Ishikawa (cell line): ENCODE data around the gene SLC7A1.

Experiments
- CEBPB ChIP-seq: IDR thresholded peaks from 2 replicates; pipeline ENCODE4 v1.6.1; 2012
- CREB1 ChIP-seq: IDR thresholded peaks from 2 replicates; pipeline ENCODE4 v1.6.1; 2012; ENCODE audit warnings: low read depth
- EGR1 ChIP-seq: IDR thresholded peaks from 2 replicates; pipeline ENCODE4 v1.6.1; 2012
- EP300 ChIP-seq: IDR thresholded peaks from 2 replicates; pipeline ENCODE4 v1.6.1; 2012; ENCODE audit warnings: borderline replicate concordance
- FOXM1 ChIP-seq: IDR thresholded peaks from 2 replicates; pipeline ENCODE4 v1.6.1; 2012; ENCODE audit warnings: low read depth, borderline replicate concordance
- MAX ChIP-seq: IDR thresholded peaks from 2 replicates; pipeline ENCODE4 v1.6.1; 2012
- NFIC ChIP-seq: IDR thresholded peaks from 2 replicates; pipeline ENCODE4 v1.6.1; 2012
- RAD21 ChIP-seq: IDR thresholded peaks from 2 replicates; pipeline ENCODE4 v1.6.1; 2012; ENCODE audit warnings: low read depth
- REST ChIP-seq: IDR thresholded peaks from 2 replicates; pipeline ENCODE4 v1.6.1; 2012; ENCODE audit warnings: low read depth, mild to moderate bottlenecking
- TAF1 ChIP-seq: IDR thresholded peaks from 2 replicates; pipeline ENCODE4 v1.6.1; 2012; ENCODE audit warnings: low read depth, mild to moderate bottlenecking
- TCF12 ChIP-seq: IDR thresholded peaks from 2 replicates; pipeline ENCODE4 v1.6.1; 2012; ENCODE audit warnings: low read depth
- TEAD4 ChIP-seq: IDR thresholded peaks from 2 replicates; pipeline ENCODE4 v1.6.1; 2012
- USF1 ChIP-seq: IDR thresholded peaks from 2 replicates; pipeline ENCODE4 v1.6.1; 2012
- YY1 ChIP-seq: IDR thresholded peaks from 2 replicates; pipeline ENCODE4 v1.6.1; 2012; ENCODE audit warnings: low read depth
- ZBTB7A ChIP-seq: IDR thresholded peaks from 2 replicates; pipeline ENCODE4 v1.6.1; 2012; ENCODE audit warnings: low read depth

SLC7A1 gene

GRCh38 chr13:29489650-29490560 is 105.6 kb downstream of the SLC7A1 start:
- TF ChIP-seq CEBPB = no peak
- no peak for TF ChIP-seq TEAD4
- TF ChIP-seq USF1 = no peak
- TF ChIP-seq YY1 = no peak
- no peak for TF ChIP-seq MAX
- no peak for TF ChIP-seq ZBTB7A
- TF ChIP-seq EP300 = no peak
- no peak for TF ChIP-seq EGR1
- no peak for TF ChIP-seq FOXM1
- no peak for TF ChIP-seq NFIC
- TF ChIP-seq CREB1 = no peak
- no peak for TF ChIP-seq TAF1
- no peak for TF ChIP-seq REST
- no peak for TF ChIP-seq RAD21
- TF ChIP-seq TCF12 = no peak

- TF ChIP-seq CEBPB (no peak), TAF1 (no peak), RAD21 (no peak), FOXM1 (no peak), TCF12 (no peak), NFIC (no peak), MAX (no peak), CREB1 (no peak), YY1 (no peak), EGR1 (no peak), USF1 (no peak), TEAD4 (no peak), EP300 (no peak)
These were observed 107.7 kb downstream of the SLC7A1 start for GRCh38 chr13:29487466-29488454.

- TF ChIP-seq REST = no peak
- no peak for TF ChIP-seq RAD21
- no peak for TF ChIP-seq NFIC
- no peak for TF ChIP-seq YY1
- TF ChIP-seq MAX = no peak
- no peak for TF ChIP-seq ZBTB7A
- no peak for TF ChIP-seq EGR1
- TF ChIP-seq TAF1 = no peak
- no peak for TF ChIP-seq TEAD4
- no peak for TF ChIP-seq USF1
- no peak for TF ChIP-seq CREB1
- no peak for TF ChIP-seq EP300
- no peak for TF ChIP-seq FOXM1
- no peak for TF ChIP-seq TCF12
- no peak for TF ChIP-seq CEBPB
These were observed 108.9 kb downstream of the SLC7A1 start for GRCh38 chr13:29486551-29486950.

GRCh38 chr13:29484796-29485195 is 110.7 kb downstream of the SLC7A1 start:
- TF ChIP-seq RAD21 (no peak), CREB1 (no peak)
